DND-41 (cell line): Measurements from ENCODE around the gene IFIH1.

Experiments
- ATAC-seq: fragments of 200-7000 bp; cut with Tn5 transposase; 3 replicates; pipeline ENCODE4 v1.9.1; 2021; ENCODE audit warnings: low read depth; ENCODE audit not compliant: insufficient read depth
- DNase-seq: peaks from one replicate; pipeline ENCODE4 v3.0.0-alpha.2; 2020
- H2AFZ ChIP-seq: 2 replicates; pipeline ENCODE4 v1.6.0; 2012; ENCODE audit warnings: low read depth, low read length
- H3K27ac ChIP-seq: 2 replicates; pipeline ENCODE4 v1.5.1; 2012; ENCODE audit warnings: low read length, inconsistent platforms
- H3K27me3 ChIP-seq: fragments of 200-600 bp; sonication (generic); 2 replicates; pipeline ENCODE4 v1.6.0; 2012; ENCODE audit warnings: low read length, mild to moderate bottlenecking, inconsistent platforms; ENCODE audit not compliant: insufficient read depth, poor library complexity
- H3K36me3 ChIP-seq: 2 replicates; pipeline ENCODE4 v1.5.1; 2012; ENCODE audit warnings: low read length, inconsistent platforms; ENCODE audit not compliant: insufficient read depth
- H3K4me1 ChIP-seq: 2 replicates; pipeline ENCODE4 v1.5.1; 2012; ENCODE audit warnings: mild to moderate bottlenecking, low read length; ENCODE audit not compliant: insufficient read depth
- H3K4me2 ChIP-seq: 2 replicates; pipeline ENCODE4 v1.6.0; 2012; ENCODE audit warnings: mild to moderate bottlenecking, moderate library complexity, low read length, inconsistent platforms; ENCODE audit not compliant: insufficient read depth
- H3K4me3 ChIP-seq, 2 experiments: fragments of 200-600 bp in 1 of 2; shearing (Covaris generic) in 1 of 2; 2 replicates each; pipeline ENCODE4 v1.5.1; 2012 to 2016; ENCODE audit warnings: inconsistent platforms in 2 of 2, low read length in 2 of 2, mild to moderate bottlenecking in 2 of 2, low read depth in 1 of 2, moderate library complexity in 1 of 2
- H3K79me2 ChIP-seq: 2 replicates; pipeline ENCODE4 v1.6.0; 2012; ENCODE audit warnings: low read length, inconsistent platforms; ENCODE audit not compliant: insufficient read depth
- H3K9ac ChIP-seq: 2 replicates; pipeline ENCODE4 v1.6.0; 2012; ENCODE audit warnings: low read depth, mild to moderate bottlenecking, inconsistent platforms, low read length, moderate library complexity
- H3K9me3 ChIP-seq: 2 replicates; pipeline ENCODE4 v1.5.1; 2012; ENCODE audit warnings: low read length, moderate library complexity, mild to moderate bottlenecking, inconsistent platforms; ENCODE audit not compliant: insufficient read depth, severe bottlenecking
- H4K20me1 ChIP-seq: 2 replicates; pipeline ENCODE4 v1.6.0; 2012; ENCODE audit warnings: low read length; ENCODE audit not compliant: insufficient read depth
- CTCF ChIP-seq: IDR thresholded peaks from 2 replicates; pipeline ENCODE4 v1.5.1; 2012; ENCODE audit warnings: borderline replicate concordance, low read length, moderate library complexity, mild to moderate bottlenecking; ENCODE audit not compliant: poor library complexity, severe bottlenecking; ENCODE audit errors: extremely low read depth
- EZH2 ChIP-seq: IDR thresholded peaks from 3 replicates; pipeline ENCODE4 v1.6.1; 2012; ENCODE audit warnings: borderline replicate concordance, low read depth, mild to moderate bottlenecking, moderate library complexity, low read length, inconsistent platforms; ENCODE audit not compliant: severe bottlenecking

The IFIH1 gene

GRCh38 chr2:162300266-162300665 is 18.2 kb downstream of the IFIH1 start:
- H3K4me3 ChIP-seq, result no peak overlapping the region
- H3K4me2 ChIP-seq, result no peak overlapping the region
- no peaks in the 10 kb centered on the region for H3K27me3 ChIP-seq
- H3K36me3 ChIP-seq, result no peaks in the 10 kb centered on the region
- no peak overlapping the region for H2AFZ ChIP-seq
- no peaks in the 10 kb centered on the region for H3K4me1 ChIP-seq
- H3K9me3 ChIP-seq, result no peaks in the 10 kb centered on the region
- no peaks in the 10 kb centered on the region for H3K79me2 ChIP-seq
- TF ChIP-seq EZH2 (no peak), CTCF (no peak)
- ATAC-seq, result no peak
- H4K20me1 ChIP-seq, result no peaks in the 10 kb centered on the region
- DNase-seq, result no peak
- H3K9ac ChIP-seq, result no peak overlapping the region
- no peak overlapping the region for H3K27ac ChIP-seq

GRCh38 chr2:162298669-162299335 is 19.7 kb downstream of the IFIH1 start:
- ATAC-seq, result no peak
- H3K9ac ChIP-seq, result no peak overlapping the region
- no peak overlapping the region for H3K27ac ChIP-seq
- TF ChIP-seq CTCF (no peak), EZH2 (no peak)
- no peaks in the 10 kb centered on the region for H3K9me3 ChIP-seq
- H3K4me1 ChIP-seq, result no peaks in the 10 kb centered on the region
- no peak overlapping the region for H3K4me3 ChIP-seq
- no peak for DNase-seq
- no peak overlapping the region for H3K4me2 ChIP-seq
- no peaks in the 10 kb centered on the region for H3K79me2 ChIP-seq
- no peaks in the 10 kb centered on the region for H3K27me3 ChIP-seq
- no peak overlapping the region for H2AFZ ChIP-seq
- no peaks in the 10 kb centered on the region for H4K20me1 ChIP-seq
- no peaks in the 10 kb centered on the region for H3K36me3 ChIP-seq

GRCh38 chr2:162297925-162298552 is 20.4 kb downstream of the IFIH1 start:
- H3K4me3 ChIP-seq, result no peak overlapping the region
- DNase-seq (peak; percentile 61), ATAC-seq (peak; percentile 75)
- H4K20me1 ChIP-seq, result no peaks in the 10 kb centered on the region
- no peaks in the 10 kb centered on the region for H3K36me3 ChIP-seq
- H3K27me3 ChIP-seq, result no peaks in the 10 kb centered on the region
- no peak overlapping the region for H3K9ac ChIP-seq
- no peaks in the 10 kb centered on the region for H3K79me2 ChIP-seq
- no peak overlapping the region for H2AFZ ChIP-seq
- no peaks in the 10 kb centered on the region for H3K9me3 ChIP-seq
- no peaks in the 10 kb centered on the region for H3K4me1 ChIP-seq
- no peak overlapping the region for H3K27ac ChIP-seq
- peak; percentile 89 for TF ChIP-seq CTCF
- no peak for TF ChIP-seq EZH2
- no peak overlapping the region for H3K4me2 ChIP-seq
